AG09309 (cell line): ENCODE data around the gene GTPBP6.
"Not testable (repeated sequence)": the region's sequence is repeated elsewhere in the genome, so short reads cannot be mapped to it uniquely, and the experiment has no call there.

Experiments
- DNase-seq: peaks from one replicate; pipeline ENCODE4 v3.0.0-alpha.2; 2010; ENCODE audit warnings: low read depth
- H3K4me3 ChIP-seq: 2 replicates; pipeline ENCODE4 v1.5.1; 2011; ENCODE audit warnings: mild to moderate bottlenecking, low read depth, low read length, moderate library complexity; ENCODE audit not compliant: control insufficient read depth
- CTCF ChIP-seq: IDR thresholded peaks from 2 replicates; pipeline ENCODE4 v1.5.1; 2011; ENCODE audit warnings: mild to moderate bottlenecking, low read depth, low read length, inconsistent platforms; ENCODE audit not compliant: insufficient read depth, control insufficient read depth; ENCODE audit errors: missing control alignments

The GTPBP6 gene

GRCh38 chrX:355329-356050 lies 36.9 kb upstream of the GTPBP6 start:
- no peak for DNase-seq
- no peak for TF ChIP-seq CTCF
- H3K4me3 ChIP-seq: no peak overlapping the region

- DNase-seq: no peak
- H3K4me3 ChIP-seq: no peak overlapping the region
- TF ChIP-seq CTCF: no peak
Measured at GRCh38 chrX:353566-354535, 35.3 kb upstream of the GTPBP6 start.

GRCh38 chrX:352582-353314 lies 34.2 kb upstream of the GTPBP6 start:
- no peak for DNase-seq
- no peak overlapping the region for H3K4me3 ChIP-seq
- TF ChIP-seq CTCF: no peak

- no peak overlapping the region for H3K4me3 ChIP-seq
- TF ChIP-seq CTCF: no peak
Measured at GRCh38 chrX:352181-352580, 33.6 kb upstream of the GTPBP6 start.

GRCh38 chrX:351736-352135 lies 33.1 kb upstream of the GTPBP6 start:
- no peak for TF ChIP-seq CTCF
- H3K4me3 ChIP-seq: no peak overlapping the region
- DNase-seq: no peak

More at GRCh38 chrX:352181-352580, 33.6 kb upstream of the GTPBP6 start:
- DNase-seq: no peak

- DNase-seq, H3K4me3 ChIP-seq: not testable (repeated sequence)
Measured at GRCh38 chrX:351324-351641, 32.7 kb upstream of the GTPBP6 start.
